ENCODE data around the gene RNF39. TPM values are rescaled to one million over a fixed set of nuclear protein-coding genes. Genes with fewer than 3 reads are reported as not detected.

Gene RNF39
- total and polyA plus RNA-seq, 2 experiments from 2014 or later = 0.50 to 0.94 TPM

GRCh38 chr6:30074331-30075093 lies 1.1 kb downstream of the RNF39 start:
- Histone ChIP-seq H3F3A (replicated peaks; ENCODE audit: low read depth) (0 out of 2 replicates have a peak, but pooled peaks cover 5% of the 10 kb centered on the region), H3K27me3 (ENCODE audit: insufficient read depth) (peaks cover 100% of the 10 kb centered on the region), H3K36me3 (ENCODE audit: insufficient read depth) (no peaks in the 10 kb centered on the region), H2AFZ (peak overlapping the region; percentile 100), H3K4me1 (ENCODE audit: insufficient read depth) (peaks cover 23% of the 10 kb centered on the region), H4K20me1 (replicated peaks; ENCODE audit: insufficient read depth) (peaks cover 6% of the 10 kb centered on the region; the same call in 1 of the 2 replicates), H3K79me2 (replicated peaks; ENCODE audit: insufficient read depth) (no peaks in the 10 kb centered on the region), H3K27ac (ENCODE audit: low read depth) (no peak overlapping the region), H3K9me2 (ENCODE audit: insufficient read depth) (peaks cover 2% of the 10 kb centered on the region; the same call in 1 of the 2 replicates), H3K4me3 (peak overlapping the region; percentile 79), H3K4me2 (peak overlapping the region; percentile 99)
- TF ChIP-seq EZH2phosphoT487 (IDR thresholded peaks at IDR 0.05; ENCODE audit: unreplicated experiment) (peak; percentile 12), EZH2 (IDR thresholded peaks at IDR 0.05; ENCODE audit: low read depth, unreplicated experiment) (no peak)
- H3K27ac Mint-ChIP-seq = no peak overlapping the region
- peaks cover 30% of the 10 kb centered on the region for H3K4me1 Mint-ChIP-seq
- DNase-seq (ENCODE audit: low spot score) (peak; percentile 78), ATAC-seq (peak; percentile 49)
- peaks cover 4% of the 10 kb centered on the region; the same call in 1 of the 3 replicates for H3K36me3 Mint-ChIP-seq (ENCODE audit: low read depth)
- H3K9me3 Mint-ChIP-seq = peaks cover 2% of the 10 kb centered on the region; the same call in 1 of the 3 replicates
- H3K27me3 Mint-ChIP-seq (ENCODE audit: insufficient read depth, low read depth, poor library complexity) = peaks cover 69% of the 10 kb centered on the region
- peak overlapping the region; percentile 87 for H3K4me3 Mint-ChIP-seq

GRCh38 chr6:30073489-30074235 lies 1.9 kb downstream of the RNF39 start:
- peaks cover 30% of the 10 kb centered on the region for H3K4me1 Mint-ChIP-seq
- peaks cover 93% of the 10 kb centered on the region for H3K27me3 ChIP-seq (ENCODE audit: insufficient read depth)
- H4K20me1 ChIP-seq (replicated peaks; ENCODE audit: insufficient read depth) = peaks cover 6% of the 10 kb centered on the region; the same call in 1 of the 2 replicates
- peaks cover 70% of the 10 kb centered on the region for H3K27me3 Mint-ChIP-seq (ENCODE audit: insufficient read depth, low read depth, poor library complexity)
- H3K4me3 ChIP-seq = peak overlapping the region; percentile 79
- peaks cover 2% of the 10 kb centered on the region; the same call in 1 of the 3 replicates for H3K9me3 Mint-ChIP-seq
- no peak overlapping the region for H3K27ac Mint-ChIP-seq
- peaks cover 4% of the 10 kb centered on the region; the same call in 1 of the 3 replicates for H3K36me3 Mint-ChIP-seq (ENCODE audit: low read depth)
- H3K79me2 ChIP-seq (replicated peaks; ENCODE audit: insufficient read depth) = no peaks in the 10 kb centered on the region
- DNase-seq (ENCODE audit: low spot score) (no peak), ATAC-seq (no peak)
- 0 out of 2 replicates have a peak, but pooled peaks cover 5% of the 10 kb centered on the region for H3F3A ChIP-seq (replicated peaks; ENCODE audit: low read depth)
- peaks cover 23% of the 10 kb centered on the region for H3K4me1 ChIP-seq (ENCODE audit: insufficient read depth)
- H3K9me2 ChIP-seq (ENCODE audit: insufficient read depth) = peaks cover 2% of the 10 kb centered on the region; the same call in 1 of the 2 replicates
- no peaks in the 10 kb centered on the region for H3K36me3 ChIP-seq (ENCODE audit: insufficient read depth)
- H3K27ac ChIP-seq (ENCODE audit: low read depth) = no peak overlapping the region
- H2AFZ ChIP-seq = peak overlapping the region; percentile 100
- peak overlapping the region; percentile 99 for H3K4me2 ChIP-seq
- peak overlapping the region; percentile 87 for H3K4me3 Mint-ChIP-seq
- TF ChIP-seq CREB1 (CRISPR knock-in tag; IDR thresholded peaks at IDR 0.05; ENCODE audit: low read depth) (no peak), ETS1 (IDR thresholded peaks at IDR 0.05) (no peak), ZNF331 (CRISPR knock-in tag; IDR thresholded peaks at IDR 0.05; ENCODE audit: low read depth) (no peak), CTCF (conservative IDR thresholded peaks at IDR 0.05; ENCODE audit: low read depth in 2 of 2) (0 out of 4 replicates have a peak, but pooled peaks of 1 of the 2 experiments have one; percentile 4)
